Neural progenitor cell (in vitro differentiated cells): Measurements from ENCODE around the gene XYLT1. TPM values are rescaled to one million over a fixed set of nuclear protein-coding genes. Genes with fewer than 3 reads are reported as not detected.

Experiments used
- DNase-seq: peaks from one replicate; pipeline ENCODE4 v3.0.0-alpha.2; 2016; ENCODE audit warnings: low spot score
- H2AFZ ChIP-seq: fragments of 200-600 bp; sonication (generic); replicated peaks from 2 replicates; pipeline ENCODE4 v1.6.1; 2016; ENCODE audit warnings: antibody characterized with exemption
- H3F3A ChIP-seq: fragments of 200-600 bp; sonication (generic); 2 replicates; pipeline ENCODE4 v1.6.1; 2016; ENCODE audit warnings: antibody characterized with exemption, low read depth
- H3K27ac ChIP-seq: fragments of 200-600 bp; sonication (generic); 2 replicates; pipeline ENCODE4 v1.5.1; 2016; ENCODE audit warnings: mild to moderate bottlenecking
- H3K27me3 ChIP-seq: fragments of 200-600 bp; sonication (generic); 2 replicates; pipeline ENCODE4 v1.6.1; 2016; ENCODE audit warnings: mild to moderate bottlenecking, moderate library complexity
- H3K36me3 ChIP-seq: fragments of 200-600 bp; sonication (generic); 2 replicates; pipeline ENCODE4 v1.5.1; 2016
- H3K4me1 ChIP-seq: fragments of 200-600 bp; sonication (generic); 2 replicates; pipeline ENCODE4 v1.6.1; 2016; ENCODE audit warnings: mixed run types
- H3K4me2 ChIP-seq: fragments of 200-600 bp; sonication (generic); 2 replicates; pipeline ENCODE4 v1.6.1; 2016
- H3K4me3 ChIP-seq: fragments of 200-600 bp; sonication (generic); 2 replicates; pipeline ENCODE4 v1.5.1; 2016
- H3K79me2 ChIP-seq: fragments of 200-600 bp; sonication (generic); 2 replicates; pipeline ENCODE4 v1.6.1; 2016; ENCODE audit warnings: low read depth
- H3K9ac ChIP-seq: fragments of 200-600 bp; sonication (generic); 2 replicates; pipeline ENCODE4 v1.6.1; 2016
- H3K9me3 ChIP-seq: fragments of 200-600 bp; sonication (generic); 2 replicates; pipeline ENCODE4 v1.5.1; 2016; ENCODE audit warnings: low read depth
- H4K20me1 ChIP-seq: fragments of 200-600 bp; sonication (generic); 2 replicates; pipeline ENCODE4 v1.6.1; 2016; ENCODE audit warnings: low read depth
- H3K27ac Mint-ChIP-seq: 3 replicates; pipeline ENCODE4 v1.8.0; 2021; ENCODE audit warnings: mixed read lengths
- H3K27me3 Mint-ChIP-seq: 2 replicates; pipeline ENCODE4 v1.8.0; 2022; ENCODE audit warnings: low read depth, mild to moderate bottlenecking, inconsistent platforms, moderate library complexity, mixed read lengths; ENCODE audit not compliant: insufficient read depth
- H3K36me3 Mint-ChIP-seq: 3 replicates; pipeline ENCODE4 v1.8.0; 2021; ENCODE audit warnings: mixed read lengths
- H3K4me1 Mint-ChIP-seq: 3 replicates; pipeline ENCODE4 v1.8.0; 2021; ENCODE audit warnings: mixed read lengths
- H3K4me3 Mint-ChIP-seq: 3 replicates; pipeline ENCODE4 v1.8.0; 2021; ENCODE audit warnings: mild to moderate bottlenecking, moderate library complexity, mixed read lengths
- H3K9me3 Mint-ChIP-seq: 3 replicates; pipeline ENCODE4 v1.8.0; 2020; ENCODE audit warnings: mixed read lengths
- EZH2 ChIP-seq: fragments of 200-600 bp; sonication (generic); IDR thresholded peaks from 2 replicates; pipeline ENCODE4 v1.6.1; 2017; ENCODE audit warnings: antibody characterized with exemption, mild to moderate bottlenecking, moderate library complexity
- EZH2phosphoT487 ChIP-seq: fragments of 200-600 bp; sonication (generic); IDR thresholded peaks from 2 replicates; pipeline ENCODE4 v1.6.1; 2017; ENCODE audit warnings: antibody characterized with exemption
- total RNA-seq: library from RNA; depleted of rRNA; stranded (reverse); fragments of >200 nt; gene quantifications from 2 replicates; pipeline ENCODE4 v1.2.3, GENCODE V29; 2015; ENCODE audit warnings: low replicate concordance
- TF ChIP-seq, protein P1 (sequence below): fragments of 200-600 bp; sonication (generic); IDR thresholded peaks from 2 replicates; pipeline ENCODE4 v1.5.1; 2017; ENCODE audit warnings: antibody characterized with exemption, mild to moderate bottlenecking

Gene XYLT1
- total RNA-seq, 1 donor from 2014 or later, result 5.9 TPM

DNA sequence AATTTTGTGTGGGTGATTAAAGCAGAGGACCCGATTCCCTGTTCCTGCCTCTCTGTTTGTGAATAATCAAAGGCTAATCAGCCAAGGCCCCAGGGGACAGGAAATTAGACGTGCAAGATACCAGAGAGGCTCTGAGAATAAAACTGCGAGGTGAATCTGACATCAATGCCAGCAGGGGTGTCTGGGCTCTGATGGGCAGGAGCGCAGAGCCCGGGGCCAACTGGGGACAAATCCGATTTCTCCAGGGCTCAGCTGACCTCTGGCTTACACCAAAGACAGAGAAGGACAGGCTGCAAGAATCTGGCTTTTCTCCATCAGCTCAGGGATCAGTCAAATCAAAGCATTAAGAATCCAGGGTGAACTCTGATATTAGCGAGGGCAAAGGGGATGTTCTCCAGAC, 174.3 kb downstream of the XYLT1 start:
- Histone ChIP-seq H3K27me3 (no peaks in the 10 kb centered on the region), H3K4me2 (no peak overlapping the region), H3K4me3 (no peak overlapping the region), H3K4me1 (peaks cover 27% of the 10 kb centered on the region), H2AFZ (no peak overlapping the region), H3K27ac (peak overlapping the region; percentile 64), H4K20me1 (peaks cover 20% of the 10 kb centered on the region), H3K36me3 (no peaks in the 10 kb centered on the region), H3K9me3 (no peaks in the 10 kb centered on the region), H3K9ac (no peak overlapping the region), H3K79me2 (no peaks in the 10 kb centered on the region), H3F3A (peaks cover 17% of the 10 kb centered on the region)
- H3K4me3 Mint-ChIP-seq, result no peak overlapping the region
- H3K27ac Mint-ChIP-seq, result peak overlapping the region; percentile 91
- peaks cover 3% of the 10 kb centered on the region for H3K27me3 Mint-ChIP-seq
- peak; percentile 28 for DNase-seq
- no peaks in the 10 kb centered on the region for H3K36me3 Mint-ChIP-seq
- TF ChIP-seq EZH2 (no peak), EZH2phosphoT487 (no peak)
- TF ChIP-seq, protein P1, sequence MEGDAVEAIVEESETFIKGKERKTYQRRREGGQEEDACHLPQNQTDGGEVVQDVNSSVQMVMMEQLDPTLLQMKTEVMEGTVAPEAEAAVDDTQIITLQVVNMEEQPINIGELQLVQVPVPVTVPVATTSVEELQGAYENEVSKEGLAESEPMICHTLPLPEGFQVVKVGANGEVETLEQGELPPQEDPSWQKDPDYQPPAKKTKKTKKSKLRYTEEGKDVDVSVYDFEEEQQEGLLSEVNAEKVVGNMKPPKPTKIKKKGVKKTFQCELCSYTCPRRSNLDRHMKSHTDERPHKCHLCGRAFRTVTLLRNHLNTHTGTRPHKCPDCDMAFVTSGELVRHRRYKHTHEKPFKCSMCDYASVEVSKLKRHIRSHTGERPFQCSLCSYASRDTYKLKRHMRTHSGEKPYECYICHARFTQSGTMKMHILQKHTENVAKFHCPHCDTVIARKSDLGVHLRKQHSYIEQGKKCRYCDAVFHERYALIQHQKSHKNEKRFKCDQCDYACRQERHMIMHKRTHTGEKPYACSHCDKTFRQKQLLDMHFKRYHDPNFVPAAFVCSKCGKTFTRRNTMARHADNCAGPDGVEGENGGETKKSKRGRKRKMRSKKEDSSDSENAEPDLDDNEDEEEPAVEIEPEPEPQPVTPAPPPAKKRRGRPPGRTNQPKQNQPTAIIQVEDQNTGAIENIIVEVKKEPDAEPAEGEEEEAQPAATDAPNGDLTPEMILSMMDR, result no peak
- H3K4me1 Mint-ChIP-seq, result peaks cover 56% of the 10 kb centered on the region
- H3K9me3 Mint-ChIP-seq, result no peaks in the 10 kb centered on the region

DNA sequence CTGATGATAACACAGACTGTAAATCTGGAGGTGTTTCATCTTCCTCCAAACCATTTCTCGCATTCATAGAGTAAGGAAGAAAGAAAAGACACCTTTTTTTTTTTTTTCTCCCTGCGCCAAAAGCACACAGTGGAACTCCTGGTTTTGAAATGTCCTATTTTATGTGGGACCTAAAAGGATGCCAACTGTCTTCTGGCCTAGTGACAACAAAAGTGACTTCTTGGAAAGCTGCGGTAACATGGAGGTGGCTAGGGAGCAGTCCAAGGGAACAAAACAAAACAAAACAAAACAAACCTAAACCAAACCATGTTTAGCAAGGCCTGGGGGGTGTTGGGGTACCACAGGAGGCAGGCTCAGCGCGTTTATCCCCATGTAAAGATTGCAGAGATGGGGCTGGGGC, 174.8 kb downstream of the XYLT1 start:
- H3K36me3 Mint-ChIP-seq, result no peaks in the 10 kb centered on the region
- H3K4me3 Mint-ChIP-seq, result no peak overlapping the region
- peak overlapping the region; percentile 64 for H3K27ac ChIP-seq
- no peak overlapping the region for H2AFZ ChIP-seq
- peaks cover 20% of the 10 kb centered on the region for H4K20me1 ChIP-seq
- H3K79me2 ChIP-seq, result no peaks in the 10 kb centered on the region
- no peaks in the 10 kb centered on the region for H3K36me3 ChIP-seq
- peak overlapping the region; percentile 91 for H3K27ac Mint-ChIP-seq
- H3K4me2 ChIP-seq, result no peak overlapping the region
- H3K4me1 ChIP-seq, result peaks cover 27% of the 10 kb centered on the region
- H3K27me3 ChIP-seq, result no peaks in the 10 kb centered on the region
- H3K9me3 ChIP-seq, result no peaks in the 10 kb centered on the region
- no peaks in the 10 kb centered on the region for H3K9me3 Mint-ChIP-seq
- H3K4me3 ChIP-seq, result no peak overlapping the region
- TF ChIP-seq EZH2 (no peak), EZH2phosphoT487 (no peak)
- TF ChIP-seq, protein P1, result no peak
- peaks cover 17% of the 10 kb centered on the region for H3F3A ChIP-seq
- H3K27me3 Mint-ChIP-seq, result peaks cover 5% of the 10 kb centered on the region
- H3K9ac ChIP-seq, result no peak overlapping the region
- H3K4me1 Mint-ChIP-seq, result peaks cover 53% of the 10 kb centered on the region
- DNase-seq, result no peak

DNA sequence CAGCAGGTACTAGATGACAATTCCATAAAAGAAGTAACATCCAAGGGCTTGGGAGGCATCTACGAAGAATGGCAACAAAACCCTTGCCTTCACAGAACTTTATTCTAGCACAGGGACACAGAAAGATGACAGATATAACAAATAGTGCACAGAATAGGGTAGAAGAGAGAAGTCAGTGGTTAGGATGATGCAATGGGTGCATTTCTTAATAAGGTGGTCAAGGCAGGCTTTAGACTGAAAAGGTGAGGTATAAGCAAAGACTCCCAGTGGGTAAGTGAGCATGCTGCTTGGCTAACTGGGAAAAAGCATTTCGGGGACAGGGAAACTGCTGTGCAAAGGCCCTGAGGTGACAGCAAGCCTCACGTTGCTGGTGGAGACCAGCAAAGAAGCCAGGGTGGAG, 175.9 kb downstream of the XYLT1 start:
- H3K27ac Mint-ChIP-seq, result peak overlapping the region; percentile 81
- no peaks in the 10 kb centered on the region for H3K79me2 ChIP-seq
- H3K36me3 ChIP-seq, result no peaks in the 10 kb centered on the region
- no peaks in the 10 kb centered on the region for H3K9me3 Mint-ChIP-seq
- no peaks in the 10 kb centered on the region for H3K9me3 ChIP-seq
- peaks cover 20% of the 10 kb centered on the region for H4K20me1 ChIP-seq
- no peak overlapping the region for H3K4me3 Mint-ChIP-seq
- no peaks in the 10 kb centered on the region for H3K36me3 Mint-ChIP-seq
- no peak for DNase-seq
- H3K27me3 Mint-ChIP-seq, result peaks cover 5% of the 10 kb centered on the region
- no peak overlapping the region for H2AFZ ChIP-seq
- TF ChIP-seq EZH2 (no peak), EZH2phosphoT487 (no peak)
- TF ChIP-seq, protein P1, result no peak
- peaks cover 23% of the 10 kb centered on the region for H3K4me1 ChIP-seq
- no peak overlapping the region for H3K4me3 ChIP-seq
- H3K4me2 ChIP-seq, result no peak overlapping the region
- H3K27ac ChIP-seq, result no peak overlapping the region
- H3K4me1 Mint-ChIP-seq, result peaks cover 44% of the 10 kb centered on the region
- no peaks in the 10 kb centered on the region for H3K27me3 ChIP-seq
- H3F3A ChIP-seq, result peaks cover 17% of the 10 kb centered on the region
- H3K9ac ChIP-seq, result no peak overlapping the region
